GM06990 (cell line): ENCODE measurements around the gene CAPZB.

Experiments
- DNase-seq: peaks from one replicate; pipeline ENCODE4 v3.0.0-alpha.2; 2011; ENCODE audit not compliant: insufficient read length; ENCODE audit errors: extremely low read depth
- H3K27me3 ChIP-seq: replicated peaks from 2 replicates; pipeline ENCODE4 v1.6.0; 2011; ENCODE audit warnings: low read length; ENCODE audit not compliant: control insufficient read depth, insufficient read depth
- H3K36me3 ChIP-seq: 2 replicates; pipeline ENCODE4 v1.5.1; 2011; ENCODE audit warnings: low read length; ENCODE audit not compliant: control insufficient read depth, insufficient read depth
- H3K4me3 ChIP-seq: replicated peaks from 2 replicates; pipeline ENCODE4 v1.5.1; 2011; ENCODE audit warnings: low read depth, mild to moderate bottlenecking, control low read depth, low read length
- TF ChIP-seq, protein P1 (sequence below): IDR thresholded peaks from 2 replicates; pipeline ENCODE4 v1.5.1; 2011; ENCODE audit warnings: low read length, control low read depth, mild to moderate bottlenecking, inconsistent platforms; ENCODE audit not compliant: insufficient read depth, poor library complexity, severe bottlenecking

The CAPZB gene

DNA sequence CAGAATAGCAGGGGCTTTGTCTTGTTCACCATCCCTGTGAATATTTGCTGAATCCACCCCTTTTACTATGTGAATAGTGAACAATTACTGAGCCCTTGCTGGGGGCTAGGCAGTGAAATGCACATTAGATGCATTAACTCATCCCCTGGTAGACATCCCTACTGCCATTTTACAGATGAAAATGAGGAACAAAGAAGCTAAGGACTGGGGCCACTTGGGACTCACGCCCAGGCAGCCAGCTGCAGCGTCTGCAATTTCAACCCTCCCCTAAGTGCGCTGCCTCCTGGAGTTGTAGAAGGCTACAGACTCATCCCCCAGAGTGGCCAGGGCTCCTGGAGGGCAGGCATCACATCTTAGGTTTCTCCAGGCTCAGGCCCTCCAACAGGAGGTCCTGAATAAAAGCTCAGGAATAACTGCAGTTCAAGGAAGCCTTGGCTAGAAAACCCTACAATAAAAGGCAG is 31.6 kb downstream of the CAPZB start:
- no peak for DNase-seq
- no peak overlapping the region for H3K4me3 ChIP-seq
- H3K27me3 ChIP-seq: no peaks in the 10 kb centered on the region
- peaks cover 3% of the 10 kb centered on the region for H3K36me3 ChIP-seq
- TF ChIP-seq, protein P1, sequence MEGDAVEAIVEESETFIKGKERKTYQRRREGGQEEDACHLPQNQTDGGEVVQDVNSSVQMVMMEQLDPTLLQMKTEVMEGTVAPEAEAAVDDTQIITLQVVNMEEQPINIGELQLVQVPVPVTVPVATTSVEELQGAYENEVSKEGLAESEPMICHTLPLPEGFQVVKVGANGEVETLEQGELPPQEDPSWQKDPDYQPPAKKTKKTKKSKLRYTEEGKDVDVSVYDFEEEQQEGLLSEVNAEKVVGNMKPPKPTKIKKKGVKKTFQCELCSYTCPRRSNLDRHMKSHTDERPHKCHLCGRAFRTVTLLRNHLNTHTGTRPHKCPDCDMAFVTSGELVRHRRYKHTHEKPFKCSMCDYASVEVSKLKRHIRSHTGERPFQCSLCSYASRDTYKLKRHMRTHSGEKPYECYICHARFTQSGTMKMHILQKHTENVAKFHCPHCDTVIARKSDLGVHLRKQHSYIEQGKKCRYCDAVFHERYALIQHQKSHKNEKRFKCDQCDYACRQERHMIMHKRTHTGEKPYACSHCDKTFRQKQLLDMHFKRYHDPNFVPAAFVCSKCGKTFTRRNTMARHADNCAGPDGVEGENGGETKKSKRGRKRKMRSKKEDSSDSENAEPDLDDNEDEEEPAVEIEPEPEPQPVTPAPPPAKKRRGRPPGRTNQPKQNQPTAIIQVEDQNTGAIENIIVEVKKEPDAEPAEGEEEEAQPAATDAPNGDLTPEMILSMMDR: no peak

GRCh38 chr1:19452221-19452663 is 33.1 kb downstream of the CAPZB start:
- peaks cover 10% of the 10 kb centered on the region for H3K36me3 ChIP-seq
- no peak overlapping the region for H3K4me3 ChIP-seq
- H3K27me3 ChIP-seq: no peaks in the 10 kb centered on the region
- TF ChIP-seq, protein P1: no peak
- DNase-seq: no peak

GRCh38 chr1:19450811-19451515 is 34.4 kb downstream of the CAPZB start:
- DNase-seq: no peak
- H3K27me3 ChIP-seq: no peaks in the 10 kb centered on the region

DNA sequence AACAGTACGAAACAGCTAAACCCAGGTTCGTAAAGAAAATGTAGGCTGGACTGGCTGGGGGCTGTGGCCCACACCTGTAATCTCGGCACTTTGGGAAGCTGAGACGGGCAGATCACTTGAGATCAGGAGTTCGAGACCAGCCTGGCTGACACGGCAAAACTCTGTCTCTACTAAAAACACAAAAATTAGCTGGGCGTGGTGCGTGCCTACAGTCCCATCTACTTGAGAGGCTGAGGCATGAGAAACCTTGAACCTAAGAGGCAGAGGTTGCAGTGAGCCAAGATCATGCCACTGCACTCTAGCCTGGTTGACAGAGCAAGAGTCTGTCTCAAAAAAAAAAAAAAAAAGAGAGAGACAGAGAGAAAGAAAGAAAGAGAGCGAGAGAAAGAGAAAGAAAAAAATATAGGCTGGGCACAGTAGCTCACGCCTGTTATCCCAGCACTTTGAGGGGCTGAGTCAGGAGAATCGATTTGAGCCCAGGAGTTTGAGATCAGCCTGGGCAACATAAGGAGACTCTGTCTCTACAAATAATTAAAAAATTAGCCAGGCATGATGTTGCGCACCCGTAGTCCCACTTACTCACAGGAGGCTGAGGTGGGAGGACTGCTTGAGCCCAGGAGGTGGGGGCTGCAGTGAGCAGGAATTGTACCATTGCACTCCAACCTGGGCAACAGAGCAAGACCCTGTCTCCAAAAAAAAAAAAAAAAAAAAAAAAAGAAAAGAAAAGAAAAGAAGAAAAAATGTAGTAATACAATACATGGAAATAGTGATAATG is 35.7 kb downstream of the CAPZB start:
- TF ChIP-seq, protein P1: no peak
- Histone ChIP-seq H3K4me3 (no peak overlapping the region), H3K36me3 (peaks cover 10% of the 10 kb centered on the region), H3K27me3 (no peaks in the 10 kb centered on the region)
- no peak for DNase-seq

More at GRCh38 chr1:19450811-19451515, 34.4 kb downstream of the CAPZB start:
- TF ChIP-seq, protein P1: no peak
- H3K36me3 ChIP-seq: peaks cover 10% of the 10 kb centered on the region
- no peak overlapping the region for H3K4me3 ChIP-seq

- no peaks in the 10 kb centered on the region for H3K27me3 ChIP-seq
- peak; percentile 38 for DNase-seq
- peaks cover 10% of the 10 kb centered on the region for H3K36me3 ChIP-seq
- H3K4me3 ChIP-seq: no peak overlapping the region
- TF ChIP-seq, protein P1: no peak
These were observed 36.6 kb downstream of the CAPZB start for GRCh38 chr1:19448491-19449439.
